Testis (tissue), 2 donors: ENCODE measurements around the gene HK1.

Source experiments
- POLR2A ChIP-seq: fragments of 450-650 bp; IDR thresholded peaks from one replicate; pipeline ENCODE4 v1.6.1; 2017; ENCODE audit warnings: antibody characterized with exemption, mild to moderate bottlenecking, moderate library complexity
- TF ChIP-seq, protein P1 (sequence below), 3 experiments: fragments of 450-650 bp in 2 of 3; fragments of 200-600 bp in 1 of 3; sonication (generic) in 1 of 3; IDR thresholded peaks; one replicate each; pipeline ENCODE4 v1.5.1; 2016 to 2019; ENCODE audit warnings: antibody characterized with exemption in 3 of 3, mild to moderate bottlenecking in 2 of 3, moderate library complexity in 1 of 3

DNA sequence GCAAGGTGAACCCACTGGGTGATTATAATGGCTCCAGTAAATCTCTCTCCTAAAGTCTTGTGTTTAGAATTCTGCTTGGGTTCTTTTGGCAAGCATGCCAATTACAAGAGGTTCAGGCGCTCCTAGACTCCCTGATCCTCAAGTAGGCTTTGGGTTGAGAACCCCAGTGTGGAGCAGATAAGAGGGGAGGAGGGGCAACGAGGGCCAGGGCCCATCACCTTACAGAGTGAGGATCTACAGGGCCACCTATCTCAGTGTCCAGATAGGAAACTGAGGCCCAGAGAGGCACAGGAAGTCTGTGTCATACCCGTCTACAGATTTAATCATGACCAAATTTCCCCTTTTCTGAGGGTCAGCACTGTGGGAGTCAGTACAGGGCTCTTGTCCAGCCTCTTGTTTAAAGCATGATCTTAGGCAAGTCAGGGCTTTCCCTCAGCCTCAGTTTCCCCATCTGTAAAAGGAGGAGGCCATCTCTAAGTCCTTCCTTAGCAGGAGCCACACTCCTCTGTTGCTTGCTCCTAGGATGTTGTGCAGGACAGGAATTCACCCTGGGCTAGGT is 134.0 kb downstream of the HK1 start:
- TF ChIP-seq, protein P1, sequence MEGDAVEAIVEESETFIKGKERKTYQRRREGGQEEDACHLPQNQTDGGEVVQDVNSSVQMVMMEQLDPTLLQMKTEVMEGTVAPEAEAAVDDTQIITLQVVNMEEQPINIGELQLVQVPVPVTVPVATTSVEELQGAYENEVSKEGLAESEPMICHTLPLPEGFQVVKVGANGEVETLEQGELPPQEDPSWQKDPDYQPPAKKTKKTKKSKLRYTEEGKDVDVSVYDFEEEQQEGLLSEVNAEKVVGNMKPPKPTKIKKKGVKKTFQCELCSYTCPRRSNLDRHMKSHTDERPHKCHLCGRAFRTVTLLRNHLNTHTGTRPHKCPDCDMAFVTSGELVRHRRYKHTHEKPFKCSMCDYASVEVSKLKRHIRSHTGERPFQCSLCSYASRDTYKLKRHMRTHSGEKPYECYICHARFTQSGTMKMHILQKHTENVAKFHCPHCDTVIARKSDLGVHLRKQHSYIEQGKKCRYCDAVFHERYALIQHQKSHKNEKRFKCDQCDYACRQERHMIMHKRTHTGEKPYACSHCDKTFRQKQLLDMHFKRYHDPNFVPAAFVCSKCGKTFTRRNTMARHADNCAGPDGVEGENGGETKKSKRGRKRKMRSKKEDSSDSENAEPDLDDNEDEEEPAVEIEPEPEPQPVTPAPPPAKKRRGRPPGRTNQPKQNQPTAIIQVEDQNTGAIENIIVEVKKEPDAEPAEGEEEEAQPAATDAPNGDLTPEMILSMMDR (IDR thresholded peaks at IDR 0.05), result no peak
- TF ChIP-seq POLR2A, result no peak
